ENCODE data around the gene MED12L.
A peak's percentile ranks its signal among the peaks of the same experiment; 100 is the strongest.

Gene MED12L

GRCh38 chr3:151283387-151283786 lies 197.9 kb downstream of the MED12L start:
- TF ChIP-seq POU6F1 (CRISPR knock-in tag; IDR thresholded peaks at IDR 0.05; ENCODE audit: borderline replicate concordance, low read depth), result no peak
- TF ChIP-seq, protein P1, sequence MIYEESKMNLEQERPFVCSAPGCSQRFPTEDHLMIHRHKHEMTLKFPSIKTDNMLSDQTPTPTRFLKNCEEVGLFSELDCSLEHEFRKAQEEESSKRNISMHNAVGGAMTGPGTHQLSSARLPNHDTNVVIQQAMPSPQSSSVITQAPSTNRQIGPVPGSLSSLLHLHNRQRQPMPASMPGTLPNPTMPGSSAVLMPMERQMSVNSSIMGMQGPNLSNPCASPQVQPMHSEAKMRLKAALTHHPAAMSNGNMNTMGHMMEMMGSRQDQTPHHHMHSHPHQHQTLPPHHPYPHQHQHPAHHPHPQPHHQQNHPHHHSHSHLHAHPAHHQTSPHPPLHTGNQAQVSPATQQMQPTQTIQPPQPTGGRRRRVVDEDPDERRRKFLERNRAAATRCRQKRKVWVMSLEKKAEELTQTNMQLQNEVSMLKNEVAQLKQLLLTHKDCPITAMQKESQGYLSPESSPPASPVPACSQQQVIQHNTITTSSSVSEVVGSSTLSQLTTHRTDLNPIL (CRISPR knock-in tag; IDR thresholded peaks at IDR 0.05; ENCODE audit: low read depth), result no peak
- TF ChIP-seq CSDC2 (CRISPR knock-in tag; IDR thresholded peaks at IDR 0.05), result no peak
- no peak for TF ChIP-seq ZC3H10 (CRISPR knock-in tag; IDR thresholded peaks at IDR 0.05)
- no peak for TF ChIP-seq RARB (CRISPR knock-in tag; IDR thresholded peaks at IDR 0.05)
- no peak for TF ChIP-seq ESRRG (CRISPR knock-in tag; IDR thresholded peaks at IDR 0.05)
- no peak for TF ChIP-seq PPARA (CRISPR knock-in tag; IDR thresholded peaks at IDR 0.05; ENCODE audit: borderline replicate concordance)
- no peak for TF ChIP-seq GLIS3 (CRISPR knock-in tag; IDR thresholded peaks at IDR 0.05)
- TF ChIP-seq ISL1 (CRISPR knock-in tag; IDR thresholded peaks at IDR 0.05), result no peak
- no peak for TF ChIP-seq ARNTL (CRISPR knock-in tag; IDR thresholded peaks at IDR 0.05; ENCODE audit: borderline replicate concordance, low read depth)
- no peak for TF ChIP-seq BACH2 (CRISPR knock-in tag; IDR thresholded peaks at IDR 0.05; ENCODE audit: borderline replicate concordance)
- no peak for TF ChIP-seq ZFP3 (CRISPR knock-in tag; IDR thresholded peaks at IDR 0.05)
- no peak for TF ChIP-seq ZNF565 (CRISPR knock-in tag; conservative IDR thresholded peaks at IDR 0.05; ENCODE audit: low read depth)
- TF ChIP-seq, protein P2, sequence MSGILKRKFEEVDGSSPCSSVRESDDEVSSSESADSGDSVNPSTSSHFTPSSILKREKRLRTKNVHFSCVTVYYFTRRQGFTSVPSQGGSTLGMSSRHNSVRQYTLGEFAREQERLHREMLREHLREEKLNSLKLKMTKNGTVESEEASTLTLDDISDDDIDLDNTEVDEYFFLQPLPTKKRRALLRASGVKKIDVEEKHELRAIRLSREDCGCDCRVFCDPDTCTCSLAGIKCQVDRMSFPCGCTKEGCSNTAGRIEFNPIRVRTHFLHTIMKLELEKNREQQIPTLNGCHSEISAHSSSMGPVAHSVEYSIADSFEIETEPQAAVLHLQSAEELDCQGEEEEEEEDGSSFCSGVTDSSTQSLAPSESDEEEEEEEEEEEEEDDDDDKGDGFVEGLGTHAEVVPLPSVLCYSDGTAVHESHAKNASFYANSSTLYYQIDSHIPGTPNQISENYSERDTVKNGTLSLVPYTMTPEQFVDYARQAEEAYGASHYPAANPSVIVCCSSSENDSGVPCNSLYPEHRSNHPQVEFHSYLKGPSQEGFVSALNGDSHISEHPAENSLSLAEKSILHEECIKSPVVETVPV (CRISPR knock-in tag; IDR thresholded peaks at IDR 0.05), result no peak
- no peak for TF ChIP-seq ZFP30 (CRISPR knock-in tag; IDR thresholded peaks at IDR 0.05)
- TF ChIP-seq ZNF70 (CRISPR knock-in tag; IDR thresholded peaks at IDR 0.05), result no peak
- TF ChIP-seq OSR1 (CRISPR knock-in tag; IDR thresholded peaks at IDR 0.05), result no peak
- TF ChIP-seq SNAI2 (CRISPR knock-in tag; IDR thresholded peaks at IDR 0.05), result no peak
- TF ChIP-seq TOX (CRISPR knock-in tag; IDR thresholded peaks at IDR 0.05; ENCODE audit: borderline replicate concordance), result no peak

DNA sequence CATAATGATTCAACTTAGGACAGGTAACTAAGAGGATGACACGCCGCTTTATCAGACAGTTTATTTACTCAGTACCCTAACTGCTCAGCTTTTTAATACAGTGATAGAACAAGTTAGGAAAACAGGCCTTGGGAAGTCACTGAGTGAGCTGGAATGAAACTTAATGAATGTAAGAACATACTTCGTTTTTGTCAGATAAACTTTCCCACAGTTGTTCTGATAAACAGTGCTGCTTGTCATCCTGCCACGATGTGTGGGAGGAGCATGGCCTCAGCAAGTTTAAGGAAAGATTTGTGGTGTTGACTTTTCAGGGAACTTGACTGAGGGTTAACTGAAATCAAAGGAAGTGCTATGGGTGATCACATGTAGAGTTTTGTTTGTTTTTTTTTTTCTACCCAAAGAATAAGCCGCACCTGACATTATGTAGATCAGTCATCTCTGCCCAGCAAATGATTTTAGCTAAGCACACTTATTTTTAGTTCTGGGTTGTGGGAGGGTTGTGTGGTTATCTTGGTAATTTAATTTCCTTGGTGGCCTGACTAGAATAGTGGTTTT lies 198.5 kb downstream of the MED12L start:
- no peak for ATAC-seq
- TF ChIP-seq, protein P1 (CRISPR knock-in tag; IDR thresholded peaks at IDR 0.05; ENCODE audit: low read depth), result no peak
- TF ChIP-seq ISL1 (CRISPR knock-in tag; IDR thresholded peaks at IDR 0.05), result 0 out of 2 replicates have a peak, but pooled peaks have one; percentile 21

More at GRCh38 chr3:151283387-151283786, 197.9 kb downstream of the MED12L start:
- no peak for ATAC-seq

DNA sequence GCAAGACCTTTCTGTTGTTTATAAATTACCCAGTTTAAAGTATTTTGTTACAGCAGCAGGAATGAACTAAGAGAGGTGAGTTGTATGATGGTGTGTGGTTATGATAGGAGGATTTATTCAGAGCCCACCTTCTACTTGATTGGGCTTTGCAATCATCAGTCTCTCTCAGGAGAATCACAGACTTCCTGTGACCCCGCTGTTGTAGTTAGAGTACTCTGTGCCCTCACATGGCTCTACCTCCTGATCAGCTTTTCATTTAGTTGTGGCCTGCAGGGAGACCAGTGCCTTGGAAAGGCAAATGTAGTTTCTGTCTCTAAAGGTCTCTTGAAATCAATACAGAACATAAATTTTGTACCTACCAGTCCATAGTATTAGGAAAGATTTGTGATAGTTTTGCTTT lies 200.5 kb downstream of the MED12L start:
- no peak for ATAC-seq
- TF ChIP-seq, protein P2 (CRISPR knock-in tag; IDR thresholded peaks at IDR 0.05), result no peak
- TF ChIP-seq ZC3H10 (CRISPR knock-in tag; IDR thresholded peaks at IDR 0.05) (no peak), ZFP30 (CRISPR knock-in tag; IDR thresholded peaks at IDR 0.05) (no peak), PATZ1 (CRISPR knock-in tag; IDR thresholded peaks at IDR 0.05; ENCODE audit: borderline replicate concordance) (no peak), RARB (CRISPR knock-in tag; IDR thresholded peaks at IDR 0.05) (no peak), TCF4 (CRISPR knock-in tag; IDR thresholded peaks at IDR 0.05; ENCODE audit: borderline replicate concordance) (no peak), ZFP3 (CRISPR knock-in tag; IDR thresholded peaks at IDR 0.05) (no peak), ARNTL (CRISPR knock-in tag; IDR thresholded peaks at IDR 0.05; ENCODE audit: borderline replicate concordance, low read depth) (no peak), GLIS3 (CRISPR knock-in tag; IDR thresholded peaks at IDR 0.05) (no peak), ESRRG (CRISPR knock-in tag; IDR thresholded peaks at IDR 0.05) (no peak), CSDC2 (CRISPR knock-in tag; IDR thresholded peaks at IDR 0.05) (no peak), SNAI2 (CRISPR knock-in tag; IDR thresholded peaks at IDR 0.05) (no peak)
- TF ChIP-seq, protein P1 (CRISPR knock-in tag; IDR thresholded peaks at IDR 0.05; ENCODE audit: low read depth), result no peak
